MM.1S (cell line): Measurements from ENCODE around the gene PRAMEF7.
"Not testable (repeated sequence)": the region's sequence is repeated elsewhere in the genome, so short reads cannot be mapped to it uniquely, and the experiment has no call there.

ENCODE experiments used
- EZH2 ChIP-seq: fragments of 300-600 bp; sonication (generic); optimal IDR thresholded peaks from 2 replicates; pipeline ENCODE3; 2017; ENCODE audit warnings: low read depth, mild to moderate bottlenecking, antibody characterized with exemption, low read length, mixed read lengths
- TF ChIP-seq, protein P1 (sequence below): fragments of 300-600 bp; sonication (generic); IDR thresholded peaks from 2 replicates; pipeline ENCODE4 v1.5.1; 2016; ENCODE audit warnings: antibody characterized with exemption, low read length, mixed read lengths

DNA sequence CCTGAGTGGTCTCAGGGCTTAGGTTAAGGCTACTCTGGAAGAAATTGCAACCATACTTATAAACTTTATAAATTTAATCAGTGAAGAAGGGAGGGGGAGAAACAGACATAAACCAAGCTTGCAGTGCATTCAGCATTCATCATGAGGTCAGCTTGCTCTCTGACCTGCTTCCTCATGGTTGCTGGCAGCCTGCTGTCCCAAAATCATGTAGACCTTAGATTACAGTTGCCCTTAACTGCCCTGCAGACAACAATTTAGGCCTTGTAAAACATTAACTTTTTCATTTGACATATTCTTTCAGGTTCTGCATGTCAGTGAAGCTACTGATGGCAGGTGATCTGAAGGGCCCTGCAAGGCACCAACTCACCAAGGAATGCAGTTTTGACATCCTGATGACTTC is 17.2 kb upstream of the PRAMEF7 start:
- TF ChIP-seq, protein P1, sequence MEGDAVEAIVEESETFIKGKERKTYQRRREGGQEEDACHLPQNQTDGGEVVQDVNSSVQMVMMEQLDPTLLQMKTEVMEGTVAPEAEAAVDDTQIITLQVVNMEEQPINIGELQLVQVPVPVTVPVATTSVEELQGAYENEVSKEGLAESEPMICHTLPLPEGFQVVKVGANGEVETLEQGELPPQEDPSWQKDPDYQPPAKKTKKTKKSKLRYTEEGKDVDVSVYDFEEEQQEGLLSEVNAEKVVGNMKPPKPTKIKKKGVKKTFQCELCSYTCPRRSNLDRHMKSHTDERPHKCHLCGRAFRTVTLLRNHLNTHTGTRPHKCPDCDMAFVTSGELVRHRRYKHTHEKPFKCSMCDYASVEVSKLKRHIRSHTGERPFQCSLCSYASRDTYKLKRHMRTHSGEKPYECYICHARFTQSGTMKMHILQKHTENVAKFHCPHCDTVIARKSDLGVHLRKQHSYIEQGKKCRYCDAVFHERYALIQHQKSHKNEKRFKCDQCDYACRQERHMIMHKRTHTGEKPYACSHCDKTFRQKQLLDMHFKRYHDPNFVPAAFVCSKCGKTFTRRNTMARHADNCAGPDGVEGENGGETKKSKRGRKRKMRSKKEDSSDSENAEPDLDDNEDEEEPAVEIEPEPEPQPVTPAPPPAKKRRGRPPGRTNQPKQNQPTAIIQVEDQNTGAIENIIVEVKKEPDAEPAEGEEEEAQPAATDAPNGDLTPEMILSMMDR, result not testable (repeated sequence)
- not testable (repeated sequence) for TF ChIP-seq EZH2
